ENCODE results near the gene SARNP. TPM values are rescaled to one million over a fixed set of nuclear protein-coding genes. Genes with fewer than 3 reads are reported as not detected.
A peak's percentile ranks its signal among the peaks of the same experiment; 100 is the strongest.

SARNP gene
- total and polyA plus RNA-seq, 9 of the 15 experiments (the other 6 are each of a cell fraction or from before 2014, with no cell fraction given): 70.1 to 400 (median 198) TPM

GRCh38 chr12:55715833-55716581, 101.5 kb downstream of the SARNP start, which contains the start of gene BLOC1S1 (continued):
- TF ChIP-seq ILK (tag; IDR thresholded peaks at IDR 0.05; ENCODE audit: borderline replicate concordance, low read depth): no peak
- no peak for TF ChIP-seq NCOA6 (IDR thresholded peaks at IDR 0.05)
- TF ChIP-seq, protein P1, sequence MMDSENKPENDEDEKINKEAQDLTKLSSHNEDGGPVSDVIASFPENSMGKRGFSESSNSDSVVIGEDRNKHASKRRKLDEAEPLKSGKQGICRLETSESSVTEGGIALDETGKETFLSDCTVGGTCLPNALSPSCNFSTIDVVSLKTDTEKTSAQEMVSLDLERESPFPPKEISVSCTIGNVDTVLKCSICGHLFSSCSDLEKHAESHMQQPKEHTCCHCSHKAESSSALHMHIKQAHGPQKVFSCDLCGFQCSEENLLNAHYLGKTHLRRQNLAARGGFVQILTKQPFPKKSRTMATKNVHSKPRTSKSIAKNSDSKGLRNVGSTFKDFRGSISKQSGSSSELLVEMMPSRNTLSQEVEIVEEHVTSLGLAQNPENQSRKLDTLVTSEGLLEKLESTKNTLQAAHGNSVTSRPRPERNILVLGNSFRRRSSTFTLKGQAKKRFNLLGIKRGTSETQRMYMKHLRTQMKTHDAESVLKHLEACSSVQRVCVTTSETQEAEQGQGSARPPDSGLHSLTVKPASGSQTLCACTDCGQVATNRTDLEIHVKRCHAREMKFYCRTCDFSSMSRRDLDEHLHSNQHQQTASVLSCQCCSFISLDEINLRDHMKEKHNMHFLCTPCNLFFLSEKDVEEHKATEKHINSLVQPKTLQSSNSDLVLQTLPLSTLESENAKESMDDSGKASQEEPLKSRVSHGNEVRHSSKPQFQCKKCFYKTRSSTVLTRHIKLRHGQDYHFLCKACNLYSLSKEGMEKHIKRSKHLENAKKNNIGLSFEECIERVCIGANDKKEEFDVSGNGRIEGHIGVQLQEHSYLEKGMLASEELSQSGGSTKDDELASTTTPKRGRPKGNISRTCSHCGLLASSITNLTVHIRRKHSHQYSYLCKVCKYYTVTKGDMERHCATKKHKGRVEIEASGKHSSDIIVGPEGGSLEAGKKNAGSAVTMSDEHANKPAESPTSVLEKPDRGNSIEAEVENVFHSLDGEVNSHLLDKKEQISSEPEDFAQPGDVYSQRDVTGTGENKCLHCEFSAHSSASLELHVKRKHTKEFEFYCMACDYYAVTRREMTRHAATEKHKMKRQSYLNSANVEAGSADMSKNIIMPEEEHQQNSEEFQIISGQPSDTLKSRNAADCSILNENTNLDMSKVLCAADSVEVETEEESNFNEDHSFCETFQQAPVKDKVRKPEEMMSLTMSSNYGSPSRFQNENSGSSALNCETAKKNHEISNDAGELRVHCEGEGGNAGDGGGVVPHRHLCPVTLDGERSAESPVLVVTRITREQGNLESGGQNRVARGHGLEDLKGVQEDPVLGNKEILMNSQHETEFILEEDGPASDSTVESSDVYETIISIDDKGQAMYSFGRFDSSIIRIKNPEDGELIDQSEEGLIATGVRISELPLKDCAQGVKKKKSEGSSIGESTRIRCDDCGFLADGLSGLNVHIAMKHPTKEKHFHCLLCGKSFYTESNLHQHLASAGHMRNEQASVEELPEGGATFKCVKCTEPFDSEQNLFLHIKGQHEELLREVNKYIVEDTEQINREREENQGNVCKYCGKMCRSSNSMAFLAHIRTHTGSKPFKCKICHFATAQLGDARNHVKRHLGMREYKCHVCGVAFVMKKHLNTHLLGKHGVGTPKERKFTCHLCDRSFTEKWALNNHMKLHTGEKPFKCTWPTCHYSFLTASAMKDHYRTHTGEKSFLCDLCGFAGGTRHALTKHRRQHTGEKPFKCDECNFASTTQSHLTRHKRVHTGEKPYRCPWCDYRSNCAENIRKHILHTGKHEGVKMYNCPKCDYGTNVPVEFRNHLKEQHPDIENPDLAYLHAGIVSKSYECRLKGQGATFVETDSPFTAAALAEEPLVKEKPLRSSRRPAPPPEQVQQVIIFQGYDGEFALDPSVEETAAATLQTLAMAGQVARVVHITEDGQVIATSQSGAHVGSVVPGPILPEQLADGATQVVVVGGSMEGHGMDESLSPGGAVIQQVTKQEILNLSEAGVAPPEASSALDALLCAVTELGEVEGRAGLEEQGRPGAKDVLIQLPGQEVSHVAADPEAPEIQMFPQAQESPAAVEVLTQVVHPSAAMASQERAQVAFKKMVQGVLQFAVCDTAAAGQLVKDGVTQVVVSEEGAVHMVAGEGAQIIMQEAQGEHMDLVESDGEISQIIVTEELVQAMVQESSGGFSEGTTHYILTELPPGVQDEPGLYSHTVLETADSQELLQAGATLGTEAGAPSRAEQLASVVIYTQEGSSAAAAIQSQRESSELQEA (IDR thresholded peaks at IDR 0.05; ENCODE audit: low read depth): no peak
- no peak for TF ChIP-seq ZNF518B (CRISPR knock-in tag; IDR thresholded peaks at IDR 0.05)
- no peak for TF ChIP-seq CREB5 (CRISPR knock-in tag; IDR thresholded peaks at IDR 0.05)
- TF ChIP-seq ZMIZ1 (IDR thresholded peaks at IDR 0.05; ENCODE audit: low read depth in 2 of 2, low read length in 2 of 2): no peak
- no peak for TF ChIP-seq NFYB (IDR thresholded peaks at IDR 0.05; ENCODE audit: extremely low read depth, insufficient read length)
- TF ChIP-seq CC2D1A (IDR thresholded peaks at IDR 0.05): peak; percentile 42; the same call in 1 of the 2 replicates
- TF ChIP-seq TEAD4 (IDR thresholded peaks at IDR 0.05; ENCODE audit: low read length): no peak
- no peak for TF ChIP-seq TEAD4 (CRISPR knock-in tag; IDR thresholded peaks at IDR 0.05; ENCODE audit: borderline replicate concordance)

All from K562 (cell line).